HG02678 (cell line): ENCODE results near the gene SYS1.

Experiments used
- ATAC-seq: cut with Tn5 transposase; IDR thresholded peaks from one replicate; pipeline ENCODE4 v1.9.1; 2021; ENCODE audit warnings: mild to moderate bottlenecking, moderate library complexity; ENCODE audit not compliant: unreplicated experiment

SYS1 gene

DNA sequence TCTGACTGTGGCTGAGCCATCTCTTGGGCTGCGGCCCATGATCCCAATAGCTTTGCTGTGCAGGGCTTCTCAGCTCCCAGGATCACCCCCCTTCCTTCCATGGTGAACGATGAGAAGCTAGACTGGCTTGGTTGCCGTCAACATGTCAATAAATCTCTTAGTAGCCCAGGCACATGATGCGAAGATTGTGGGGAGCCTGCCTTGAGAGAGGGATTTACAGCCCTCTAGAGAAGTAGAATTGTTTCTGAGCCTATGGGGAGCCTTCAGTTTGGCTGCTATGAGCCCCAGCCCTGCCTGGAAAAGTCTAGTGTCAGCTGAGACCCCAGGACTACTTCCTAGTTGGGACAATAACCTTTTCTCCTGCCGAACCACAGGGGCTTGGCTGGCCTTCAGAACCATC, 49.7 kb downstream of the SYS1 start:
- no peak for ATAC-seq

DNA sequence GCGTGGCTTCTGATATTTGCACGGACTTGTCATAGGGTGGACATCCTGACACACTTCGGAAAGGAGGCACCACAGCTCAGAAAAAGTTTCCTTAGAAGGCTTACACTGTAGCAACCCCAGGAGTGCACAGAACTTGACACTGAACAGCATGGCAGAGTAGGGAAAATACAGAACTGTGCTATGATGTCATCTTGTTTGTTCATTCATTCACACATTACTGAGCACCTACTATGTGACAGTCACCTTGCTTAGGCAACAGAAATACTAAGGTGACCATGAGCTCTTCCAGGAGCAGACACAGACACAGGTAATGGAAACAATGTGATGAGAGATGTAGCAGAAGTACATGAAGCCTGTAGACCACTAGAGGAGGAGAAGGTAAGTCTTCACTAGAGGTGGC, 50.5 kb downstream of the SYS1 start:
- ATAC-seq, result no peak

DNA sequence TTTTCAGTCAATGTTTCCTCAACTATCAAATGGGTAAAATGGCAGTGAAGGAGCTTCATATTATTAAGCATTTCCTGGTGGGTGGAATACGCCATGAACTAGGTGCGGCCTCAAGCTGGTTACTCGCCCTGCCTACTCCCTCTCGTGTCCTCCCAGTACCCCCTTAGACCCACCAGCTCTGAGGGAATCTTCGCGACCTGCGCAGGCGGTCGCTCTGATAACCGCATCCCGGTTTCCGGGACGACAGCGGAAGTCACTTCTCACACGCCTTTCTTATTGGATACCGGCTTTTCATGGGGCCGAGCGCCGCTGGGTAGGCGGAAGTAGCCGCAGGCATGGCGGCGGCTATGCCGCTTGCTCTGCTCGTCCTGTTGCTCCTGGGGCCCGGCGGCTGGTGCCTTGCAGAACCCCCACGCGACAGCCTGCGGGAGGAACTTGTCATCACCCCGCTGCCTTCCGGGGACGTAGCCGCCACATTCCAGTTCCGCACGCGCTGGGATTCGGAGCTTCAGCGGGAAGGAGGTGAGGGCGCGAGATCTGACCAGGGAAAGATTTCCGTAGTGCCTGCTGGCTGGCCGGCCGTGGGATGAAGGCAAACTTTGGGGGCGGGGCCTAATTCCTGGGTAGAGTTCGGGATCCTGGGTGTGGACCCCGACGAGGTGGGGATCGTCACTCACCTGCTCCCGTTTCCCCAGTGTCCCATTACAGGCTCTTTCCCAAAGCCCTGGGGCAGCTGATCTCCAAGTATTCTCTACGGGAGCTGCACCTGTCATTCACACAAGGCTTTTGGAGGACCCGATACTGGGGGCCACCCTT, 53.1 kb downstream of the SYS1 start, which contains the start of gene PIGT:
Gene PIGT, plus strand, starts transcription at position 320 of the 816 bp plus-strand sequence. Its CDS starts 16 bp downstream, at position 336.
- ATAC-seq, result peak; percentile 79

DNA sequence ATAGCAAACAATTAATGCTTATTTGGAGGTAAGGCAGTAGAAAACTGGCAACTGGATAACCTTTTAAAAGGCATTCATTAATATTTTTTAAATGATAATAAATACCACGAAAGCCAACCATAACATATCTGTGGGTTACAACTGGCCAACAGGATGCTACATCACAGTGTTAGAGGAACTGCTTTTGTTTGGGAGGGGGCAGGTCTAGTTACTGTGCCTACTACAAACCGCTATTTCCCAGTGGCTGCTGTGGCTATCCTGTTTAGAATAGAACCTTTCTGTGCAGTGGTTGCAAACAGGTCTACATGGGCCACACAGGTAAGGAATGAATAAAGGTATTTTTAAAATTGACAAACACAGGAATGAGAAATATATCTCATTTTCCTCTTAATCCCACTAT, 54.0 kb downstream of the SYS1 start:
- no peak for ATAC-seq
